Measurements from ENCODE around the gene GRIK1. TPM values are rescaled to one million over a fixed set of nuclear protein-coding genes. Genes with fewer than 3 reads are reported as not detected.

Gene GRIK1
- total RNA-seq, 2 donors from 2014 or later: 0.21 TPM; not detected in 1

GRCh38 chr21:29496337-29496736, 443.5 kb downstream of the GRIK1 start:
- no peak overlapping the region for H3K4me3 ChIP-seq
- no peaks in the 10 kb centered on the region for H3K4me1 ChIP-seq (ENCODE audit: control insufficient read depth in 1 of 2, low read depth in 2 of 2)
- no peaks in the 10 kb centered on the region for H3K27me3 ChIP-seq (replicated peaks; ENCODE audit: insufficient read depth)
- DNase-seq (ENCODE audit: low spot score) (no peak), ATAC-seq (ENCODE audit: insufficient number of reproducible peaks, low FRiP score, low read depth) (no peak)
- no peak for TF ChIP-seq CTCF (IDR thresholded peaks at IDR 0.05)
- no peaks in the 10 kb centered on the region for H3K36me3 ChIP-seq
- no peak overlapping the region for H3K27ac ChIP-seq
- no peaks in the 10 kb centered on the region for H3K9me3 ChIP-seq

DNA sequence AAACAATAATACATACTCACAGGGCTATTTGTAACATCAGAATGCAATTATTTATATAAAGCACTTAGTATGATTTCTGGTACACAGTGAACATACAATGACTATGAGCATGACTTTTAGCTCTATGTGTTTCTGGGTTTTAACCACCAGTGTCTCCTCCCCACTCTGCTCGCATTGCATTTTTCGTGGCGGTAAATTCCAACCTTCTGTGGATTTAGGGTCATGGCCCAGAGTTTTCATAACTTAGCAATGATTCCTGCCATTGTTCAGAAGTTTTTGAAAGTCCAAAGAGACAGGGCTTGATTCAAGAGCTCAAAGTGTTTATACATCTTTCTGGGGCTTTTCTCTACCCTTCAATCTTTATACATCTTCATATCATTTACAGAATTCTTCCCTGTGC, 449.8 kb downstream of the GRIK1 start:
- ATAC-seq (ENCODE audit: insufficient number of reproducible peaks, low FRiP score, low read depth): no peak
- no peak for TF ChIP-seq CTCF (IDR thresholded peaks at IDR 0.05)

GRCh38 chr21:29487154-29487553, 452.6 kb downstream of the GRIK1 start:
- Histone ChIP-seq H3K36me3 (no peaks in the 10 kb centered on the region), H3K4me1 (ENCODE audit: control insufficient read depth in 1 of 2, low read depth in 2 of 2) (no peaks in the 10 kb centered on the region), H3K27ac (no peak overlapping the region), H3K27me3 (replicated peaks; ENCODE audit: insufficient read depth) (no peaks in the 10 kb centered on the region), H3K4me3 (no peak overlapping the region), H3K9me3 (no peaks in the 10 kb centered on the region)
- no peak for TF ChIP-seq CTCF (IDR thresholded peaks at IDR 0.05)
- no peak for DNase-seq (ENCODE audit: low spot score)
- ATAC-seq (ENCODE audit: insufficient number of reproducible peaks, low FRiP score, low read depth): no peak

More for the DNA sequence above, 449.8 kb downstream of the GRIK1 start:
- Histone ChIP-seq H3K4me1 (ENCODE audit: control insufficient read depth in 1 of 2, low read depth in 2 of 2) (no peaks in the 10 kb centered on the region), H3K27me3 (replicated peaks; ENCODE audit: insufficient read depth) (no peaks in the 10 kb centered on the region), H3K36me3 (no peaks in the 10 kb centered on the region), H3K9me3 (no peaks in the 10 kb centered on the region), H3K4me3 (no peak overlapping the region), H3K27ac (no peak overlapping the region)
- no peak for DNase-seq (ENCODE audit: low spot score)

Other genes with a start within 250 kb of the GRIK1 start
- gene CLDN17, start 226.8 kb upstream of the GRIK1 start, total RNA-seq: not detected

All from thoracic aorta (tissue), 2 donors.